Ovary (tissue), 9 donors: Measurements from ENCODE around the gene MYBL2. TPM values are rescaled to one million over a fixed set of nuclear protein-coding genes. Genes with fewer than 3 reads are reported as not detected.

ENCODE experiments used
- DNase-seq, 5 donors: peaks; one replicate each; pipeline ENCODE4 v3.0.0-alpha.2; 2019 to 2020
- H3K27ac ChIP-seq, 2 donors: fragments of 200-600 bp; one replicate each; pipeline versions ENCODE4 v1.5.1 to v1.8.0; 2019 to 2022
- H3K27me3 ChIP-seq: fragments of 200-600 bp; one replicate; pipeline ENCODE4 v1.8.0; 2022
- H3K36me3 ChIP-seq: fragments of 200-600 bp; sonication (generic); one replicate; pipeline ENCODE4 v1.5.1; 2019
- H3K4me1 ChIP-seq: one replicate; pipeline ENCODE4 v1.8.1; 2013; ENCODE audit warnings: mild to moderate bottlenecking, moderate library complexity; ENCODE audit not compliant: insufficient read depth
- H3K4me3 ChIP-seq: fragments of 200-600 bp; sonication (generic); one replicate; pipeline ENCODE4 v1.5.1; 2017
- H3K9me3 ChIP-seq, 2 donors: fragments of 200-600 bp in 1 of 2; sonication (generic) in 1 of 2; one replicate each; pipeline versions ENCODE4 v1.5.1 to v1.8.1; 2013 to 2019; ENCODE audit warnings: mild to moderate bottlenecking in 1 of 2, moderate library complexity in 1 of 2
- EP300 ChIP-seq: sonication (generic); formaldehyde crosslinking; IDR thresholded peaks from one replicate; pipeline ENCODE4 v1.6.1; 2017; ENCODE audit warnings: antibody characterized with exemption
- POLR2A ChIP-seq: fragments of 450-650 bp; IDR thresholded peaks from one replicate; pipeline ENCODE4 v1.6.1; 2017; ENCODE audit warnings: antibody characterized with exemption, mild to moderate bottlenecking, moderate library complexity
- WGBS, 3 donors: extraction: QIAGEN DNeasy Blood & Tissue Kit in 1 of 3; methylation state at CpG; one replicate each; pipeline versions ENCODE4 v1.1.5 to v1.1.7; 2013 to 2017; 5-methylcytosine and 5-hydroxymethylcytosine counted together
- intact Hi-C, 4 donors: fragments of 100-400 bp; cut with DNase I; formaldehyde crosslinking; loops; one replicate each; pipeline versions ENCODE4 v1.11.0 to v1.15.1; 2022 to 2023
- polyA plus RNA-seq, 2 donors: library from polyadenylated mRNA; stranded (reverse); fragments of 200-250 nt in 1 of 2; fragments of 350-450 nt in 1 of 2; fragmentation: Illumina TruSeq in 1 of 2; extraction: RNeasy Lipid Tissue Mini Kit (QIAGEN cat#74804) in 1 of 2; gene quantifications; one replicate each; pipeline ENCODE4 v1.2.3, GENCODE V29; 2013 to 2014
- total RNA-seq, 7 donors: library from RNA; depleted of rRNA in 2 of 7; stranded (reverse); fragments of >200 nt in 2 of 7; fragmentation: NEBNext Ultra II Directional in 3 of 7; extraction: Animal tissue kit (Norgen Biotek cat#: 25700) in 3 of 7; gene quantifications; one replicate each; pipeline versions ENCODE4 v1.1.0 to v1.2.4, GENCODE V29; 2016 to 2023
- TF ChIP-seq, protein P1 (sequence below), 3 donors: fragments of 450-650 bp in 2 of 3; fragments of 200-600 bp in 1 of 3; IDR thresholded peaks; one replicate each; pipeline versions ENCODE4 v1.5.1 to v1.8.0; 2016 to 2022; ENCODE audit warnings: antibody characterized with exemption in 3 of 3, mild to moderate bottlenecking in 1 of 3
- donor health status: DM: no; HTN: no; CAD: no; lungs with moderate emphysema.
- donor health status: DM: no; HTN: no; CAD: no.
- donor health status: Bipolar disorder and iron deficiency.
- donor health status: DM: yes; HTN: yes; CAD: no.
- donor health status: DM: no; HTN: no; CAD: no.
- donor health status: DM: yes; HTN: yes; CAD: no.

MYBL2 gene
- total and polyA plus RNA-seq, 9 donors, result 0.11 to 1.6 (median 0.87) TPM; not detected in 3

DNA sequence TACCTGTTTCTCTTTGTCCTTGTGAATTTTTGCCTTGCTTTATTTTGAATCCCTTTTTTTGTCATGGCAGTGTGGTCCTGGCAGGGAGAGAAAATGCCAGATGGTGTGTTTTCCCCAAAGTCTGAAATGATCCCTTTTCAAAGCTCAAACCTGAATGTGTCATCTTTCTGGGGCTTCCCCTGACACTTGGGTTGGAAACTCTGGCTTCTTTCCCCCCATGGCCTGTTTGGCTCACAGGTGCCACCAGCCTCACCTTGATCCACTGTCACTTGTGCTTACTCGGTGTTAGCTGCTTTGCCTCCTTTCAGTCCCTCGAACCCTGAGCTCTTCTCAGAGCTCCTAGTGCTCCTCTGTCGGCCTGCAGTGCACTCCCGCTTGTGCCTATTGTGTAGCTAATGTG, 22.3 kb downstream of the MYBL2 start:
- 92 to 96% (median 94%) methylated on average over 4 of the region's 4 CpGs for WGBS, 3 donors
- no peak for DNase-seq
- no peaks in the 10 kb centered on the region for H3K36me3 ChIP-seq
- intact Hi-C loops, result no loop called here
- no peaks in the 10 kb centered on the region for H3K4me1 ChIP-seq
- H3K27me3 ChIP-seq, result no peaks in the 10 kb centered on the region
- no peak overlapping the region for H3K27ac ChIP-seq
- no peak for TF ChIP-seq POLR2A
- TF ChIP-seq, protein P1, sequence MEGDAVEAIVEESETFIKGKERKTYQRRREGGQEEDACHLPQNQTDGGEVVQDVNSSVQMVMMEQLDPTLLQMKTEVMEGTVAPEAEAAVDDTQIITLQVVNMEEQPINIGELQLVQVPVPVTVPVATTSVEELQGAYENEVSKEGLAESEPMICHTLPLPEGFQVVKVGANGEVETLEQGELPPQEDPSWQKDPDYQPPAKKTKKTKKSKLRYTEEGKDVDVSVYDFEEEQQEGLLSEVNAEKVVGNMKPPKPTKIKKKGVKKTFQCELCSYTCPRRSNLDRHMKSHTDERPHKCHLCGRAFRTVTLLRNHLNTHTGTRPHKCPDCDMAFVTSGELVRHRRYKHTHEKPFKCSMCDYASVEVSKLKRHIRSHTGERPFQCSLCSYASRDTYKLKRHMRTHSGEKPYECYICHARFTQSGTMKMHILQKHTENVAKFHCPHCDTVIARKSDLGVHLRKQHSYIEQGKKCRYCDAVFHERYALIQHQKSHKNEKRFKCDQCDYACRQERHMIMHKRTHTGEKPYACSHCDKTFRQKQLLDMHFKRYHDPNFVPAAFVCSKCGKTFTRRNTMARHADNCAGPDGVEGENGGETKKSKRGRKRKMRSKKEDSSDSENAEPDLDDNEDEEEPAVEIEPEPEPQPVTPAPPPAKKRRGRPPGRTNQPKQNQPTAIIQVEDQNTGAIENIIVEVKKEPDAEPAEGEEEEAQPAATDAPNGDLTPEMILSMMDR (IDR thresholded peaks at IDR 0.05), result no peak
- TF ChIP-seq EP300, result no peak
- H3K4me3 ChIP-seq, result no peak overlapping the region
- H3K9me3 ChIP-seq, result no peaks in the 10 kb centered on the region

DNA sequence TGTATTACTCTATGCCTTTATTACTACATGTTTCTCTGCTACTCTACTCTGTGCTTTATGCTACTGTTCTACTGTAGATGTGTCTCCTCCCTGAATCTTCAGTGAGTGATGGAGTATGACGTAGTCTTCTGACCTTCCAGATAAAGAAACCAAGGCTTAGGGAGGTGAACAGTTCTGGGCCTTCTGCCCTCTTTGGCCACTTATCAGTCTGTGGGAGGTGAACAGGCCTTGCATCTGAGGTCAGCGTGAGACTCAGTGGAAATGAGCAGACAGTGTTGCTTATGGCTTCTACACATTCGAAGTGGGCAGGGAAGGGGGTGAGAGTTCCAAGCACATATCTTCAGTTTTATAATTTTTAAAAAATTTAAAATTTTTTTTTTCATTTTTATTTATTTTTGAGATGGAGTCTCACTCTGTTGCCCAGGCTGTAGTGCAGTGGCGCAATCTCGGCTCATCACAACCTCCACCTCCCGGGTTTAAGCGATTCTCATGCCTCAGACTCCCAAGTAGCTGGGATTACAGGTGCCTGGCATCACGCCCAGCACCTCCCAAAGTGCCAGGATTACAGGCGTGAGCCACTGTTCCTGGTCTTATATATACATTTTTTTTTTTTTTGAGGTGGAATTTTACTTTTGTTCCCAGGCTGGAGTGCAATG, 24.2 kb downstream of the MYBL2 start:
- no peak for DNase-seq
- H3K4me1 ChIP-seq, result no peaks in the 10 kb centered on the region
- H3K36me3 ChIP-seq, result no peaks in the 10 kb centered on the region
- H3K9me3 ChIP-seq, result no peaks in the 10 kb centered on the region
- H3K27me3 ChIP-seq, result no peaks in the 10 kb centered on the region
- no peak overlapping the region for H3K4me3 ChIP-seq
- H3K27ac ChIP-seq, result no peak overlapping the region
- no peak for TF ChIP-seq POLR2A
- no peak for TF ChIP-seq EP300
- TF ChIP-seq, protein P1 (IDR thresholded peaks at IDR 0.05), result no peak
- intact Hi-C loops, result no loop called here
- WGBS, 3 donors, result 84 to 89% (median 88%) methylated on average over 9 of the region's 9 CpGs

DNA sequence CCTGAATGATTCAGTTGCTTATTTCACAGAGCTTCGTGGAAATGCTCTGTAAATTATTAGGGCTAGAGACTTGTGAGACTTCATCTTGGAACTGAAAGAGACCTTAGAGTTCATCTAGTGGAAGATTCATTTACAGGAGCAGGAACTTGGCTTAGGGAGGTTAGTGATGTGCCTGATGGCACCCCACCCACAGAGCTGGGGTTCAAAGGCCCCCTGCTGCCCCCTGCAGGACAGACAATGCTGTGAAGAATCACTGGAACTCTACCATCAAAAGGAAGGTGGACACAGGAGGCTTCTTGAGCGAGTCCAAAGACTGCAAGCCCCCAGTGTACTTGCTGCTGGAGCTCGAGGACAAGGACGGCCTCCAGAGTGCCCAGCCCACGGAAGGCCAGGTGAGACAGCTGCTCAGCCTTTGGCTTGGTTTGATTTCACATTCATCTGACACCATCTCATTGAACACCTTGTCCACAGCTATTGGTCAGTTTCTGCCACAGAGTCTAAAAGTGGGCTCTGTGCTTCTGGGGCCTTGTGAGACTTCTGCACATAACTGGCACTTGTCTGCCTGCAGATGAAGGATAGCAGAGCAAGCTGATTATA, 25.1 kb downstream of the MYBL2 start:
- H3K4me1 ChIP-seq, result no peaks in the 10 kb centered on the region
- no peak for DNase-seq
- intact Hi-C loops, result no loop called here
- no peak overlapping the region for H3K4me3 ChIP-seq
- no peaks in the 10 kb centered on the region for H3K27me3 ChIP-seq
- H3K36me3 ChIP-seq, result no peaks in the 10 kb centered on the region
- 80 to 88% (median 83%) methylated on average over 5 of the region's 5 CpGs for WGBS, 3 donors
- no peaks in the 10 kb centered on the region for H3K9me3 ChIP-seq
- TF ChIP-seq POLR2A (no peak), EP300 (no peak)
- TF ChIP-seq, protein P1 (IDR thresholded peaks at IDR 0.05), result no peak
- no peak overlapping the region for H3K27ac ChIP-seq

DNA sequence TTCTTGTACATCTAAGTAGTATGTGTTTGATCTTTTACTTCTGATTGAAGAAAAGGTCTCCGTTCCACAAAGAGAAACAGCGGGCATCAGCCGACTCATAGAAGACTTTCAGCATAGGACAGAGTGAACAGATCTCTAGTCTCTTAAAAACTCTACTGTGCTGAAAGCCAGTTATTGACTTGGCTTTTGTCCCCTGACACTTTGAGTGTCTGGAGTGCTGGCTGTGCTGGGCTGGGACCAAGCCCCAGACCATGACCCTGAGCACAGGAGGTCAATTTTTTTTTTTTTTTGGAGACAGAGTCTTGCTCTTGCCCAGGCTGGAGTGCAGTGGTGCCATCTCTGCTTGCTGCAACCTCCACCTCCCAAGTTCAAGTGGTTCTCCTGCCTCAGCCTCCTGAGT, 27.8 kb downstream of the MYBL2 start:
- Histone ChIP-seq H3K36me3 (no peaks in the 10 kb centered on the region), H3K27me3 (no peaks in the 10 kb centered on the region), H3K4me3 (no peak overlapping the region), H3K27ac (no peak overlapping the region), H3K9me3 (no peaks in the 10 kb centered on the region), H3K4me1 (no peaks in the 10 kb centered on the region)
- TF ChIP-seq EP300 (no peak), POLR2A (no peak)
- TF ChIP-seq, protein P1 (IDR thresholded peaks at IDR 0.05), result no peak
- DNase-seq, result no peak
- 96 to 98% (median 96%) methylated on average over 3 of the region's 3 CpGs for WGBS, 3 donors
- intact Hi-C loops, result no loop called here
